ENCODE data around the gene COPE.

The COPE gene

GRCh38 chr19:18897094-18898029, 21.8 kb downstream of the COPE start:
- no peak for DNase-seq (ENCODE audit: low read depth)
- H3K4me3 ChIP-seq (ENCODE audit: low read depth, low read length), result no peak overlapping the region

- peak overlapping the region; percentile 23 for H3K4me3 ChIP-seq (ENCODE audit: low read depth, low read length)
- DNase-seq (ENCODE audit: low read depth), result no peak
Measured at GRCh38 chr19:18896421-18896841, 22.8 kb downstream of the COPE start.

- H3K4me3 ChIP-seq (ENCODE audit: low read depth, low read length), result peak within 1 kb of the TSS; percentile 63
- DNase-seq (ENCODE audit: low read depth), result no peak
Measured at GRCh38 chr19:18895824-18896341, 23.3 kb downstream of the COPE start, which contains the start of gene CERS1. TSS of gene CERS1 (minus strand) at chr19:18896158. CDS start at chr19:18896072, 86 bp downstream.

GRCh38 chr19:18895038-18895823, 24.0 kb downstream of the COPE start:
- H3K4me3 ChIP-seq (ENCODE audit: low read depth, low read length), result peak overlapping the region; percentile 63

GRCh38 chr19:18894254-18895037, 24.7 kb downstream of the COPE start:
- peak overlapping the region; percentile 63 for H3K4me3 ChIP-seq (ENCODE audit: low read depth, low read length)
- peak; percentile 19 for DNase-seq (ENCODE audit: low read depth)

More at GRCh38 chr19:18895038-18895823, 24.0 kb downstream of the COPE start:
- DNase-seq (ENCODE audit: low read depth), result no peak

GRCh38 chr19:18893587-18894253, 25.5 kb downstream of the COPE start:
- no peak overlapping the region for H3K4me3 ChIP-seq (ENCODE audit: low read depth, low read length)
- DNase-seq (ENCODE audit: low read depth), result no peak

- no peak overlapping the region for H3K4me3 ChIP-seq (ENCODE audit: low read depth, low read length)
Measured at GRCh38 chr19:18889949-18890745, 29.0 kb downstream of the COPE start.

GRCh38 chr19:18886972-18887371, 32.2 kb downstream of the COPE start:
- DNase-seq (ENCODE audit: low read depth), result no peak
- no peak overlapping the region for H3K4me3 ChIP-seq (ENCODE audit: low read depth, low read length)

More at GRCh38 chr19:18889949-18890745, 29.0 kb downstream of the COPE start:
- no peak for DNase-seq (ENCODE audit: low read depth)

- no peak for DNase-seq (ENCODE audit: low read depth)
- H3K4me3 ChIP-seq (ENCODE audit: low read depth, low read length), result no peak overlapping the region
Measured at GRCh38 chr19:18883526-18884304, 35.5 kb downstream of the COPE start.

GRCh38 chr19:18881491-18881890, 37.7 kb downstream of the COPE start:
- H3K4me3 ChIP-seq (ENCODE audit: low read depth, low read length), result no peak overlapping the region
- DNase-seq (ENCODE audit: low read depth), result no peak

GRCh38 chr19:18879579-18880373, 39.4 kb downstream of the COPE start:
- no peak overlapping the region for H3K4me3 ChIP-seq (ENCODE audit: low read depth, low read length)
- no peak for DNase-seq (ENCODE audit: low read depth)

- H3K4me3 ChIP-seq (ENCODE audit: low read depth, low read length), result no peak overlapping the region
- DNase-seq (ENCODE audit: low read depth), result no peak
Measured at GRCh38 chr19:18878858-18879578, 40.2 kb downstream of the COPE start.

- no peak overlapping the region for H3K4me3 ChIP-seq (ENCODE audit: low read depth, low read length)
- DNase-seq (ENCODE audit: low read depth), result no peak
Measured at GRCh38 chr19:18878058-18878797, 41.0 kb downstream of the COPE start.

- no peak for DNase-seq (ENCODE audit: low read depth)
- H3K4me3 ChIP-seq (ENCODE audit: low read depth, low read length), result no peak overlapping the region
Measured at GRCh38 chr19:18876865-18877264, 42.3 kb downstream of the COPE start.

GRCh38 chr19:18875726-18876125, 43.5 kb downstream of the COPE start:
- no peak overlapping the region for H3K4me3 ChIP-seq (ENCODE audit: low read depth, low read length)
- DNase-seq (ENCODE audit: low read depth), result no peak

Data from skeletal muscle cell (primary cell).